LNCAP (cell line): ENCODE results near the gene SPIRE1.

Experiments used
- TF ChIP-seq, protein P1 (sequence below): fragments of 450-650 bp; IDR thresholded peaks from 2 replicates; pipeline ENCODE4 v1.5.1; 2017; ENCODE audit warnings: mild to moderate bottlenecking

The SPIRE1 gene

DNA sequence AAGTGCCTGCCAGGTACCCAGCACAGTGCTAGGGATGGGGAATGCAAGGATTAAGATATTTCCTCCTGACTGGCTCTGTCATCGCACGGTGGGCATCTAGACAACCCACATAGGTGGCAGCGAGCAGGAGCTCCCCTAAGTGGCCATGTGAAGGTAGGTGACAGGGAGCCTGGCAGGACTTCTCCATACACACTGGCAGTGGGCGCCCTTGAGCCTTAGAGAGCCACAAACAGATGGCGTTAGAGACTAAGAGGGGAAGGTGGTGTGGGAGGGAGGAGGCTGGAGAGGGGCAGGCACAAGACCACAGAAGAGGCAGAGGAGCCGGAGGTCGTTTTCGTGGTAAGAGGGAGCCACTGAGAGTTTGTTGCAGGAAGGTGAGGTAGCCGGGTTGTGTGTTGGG, 235.0 kb downstream of the SPIRE1 start:
- TF ChIP-seq, protein P1, sequence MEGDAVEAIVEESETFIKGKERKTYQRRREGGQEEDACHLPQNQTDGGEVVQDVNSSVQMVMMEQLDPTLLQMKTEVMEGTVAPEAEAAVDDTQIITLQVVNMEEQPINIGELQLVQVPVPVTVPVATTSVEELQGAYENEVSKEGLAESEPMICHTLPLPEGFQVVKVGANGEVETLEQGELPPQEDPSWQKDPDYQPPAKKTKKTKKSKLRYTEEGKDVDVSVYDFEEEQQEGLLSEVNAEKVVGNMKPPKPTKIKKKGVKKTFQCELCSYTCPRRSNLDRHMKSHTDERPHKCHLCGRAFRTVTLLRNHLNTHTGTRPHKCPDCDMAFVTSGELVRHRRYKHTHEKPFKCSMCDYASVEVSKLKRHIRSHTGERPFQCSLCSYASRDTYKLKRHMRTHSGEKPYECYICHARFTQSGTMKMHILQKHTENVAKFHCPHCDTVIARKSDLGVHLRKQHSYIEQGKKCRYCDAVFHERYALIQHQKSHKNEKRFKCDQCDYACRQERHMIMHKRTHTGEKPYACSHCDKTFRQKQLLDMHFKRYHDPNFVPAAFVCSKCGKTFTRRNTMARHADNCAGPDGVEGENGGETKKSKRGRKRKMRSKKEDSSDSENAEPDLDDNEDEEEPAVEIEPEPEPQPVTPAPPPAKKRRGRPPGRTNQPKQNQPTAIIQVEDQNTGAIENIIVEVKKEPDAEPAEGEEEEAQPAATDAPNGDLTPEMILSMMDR = no peak

DNA sequence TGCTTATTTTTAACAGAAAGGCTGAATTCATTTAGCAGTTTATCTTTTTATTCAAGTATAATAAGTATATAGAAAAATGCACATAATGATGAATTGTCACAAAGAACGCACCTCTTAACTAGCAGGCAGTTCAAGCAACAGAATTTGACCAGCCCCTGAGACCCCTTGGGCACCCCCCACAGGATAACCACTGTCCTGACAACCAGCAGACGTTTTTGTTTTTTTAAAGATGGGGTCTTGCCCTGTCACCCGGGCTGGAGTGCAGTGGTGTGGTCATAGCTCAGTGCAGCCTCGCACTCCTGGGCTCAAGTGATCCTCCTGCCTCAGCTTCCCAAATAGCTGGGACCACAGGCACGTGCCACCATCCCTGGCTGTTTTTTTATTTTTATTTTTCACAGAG, 236.2 kb downstream of the SPIRE1 start:
- TF ChIP-seq, protein P1 = no peak

DNA sequence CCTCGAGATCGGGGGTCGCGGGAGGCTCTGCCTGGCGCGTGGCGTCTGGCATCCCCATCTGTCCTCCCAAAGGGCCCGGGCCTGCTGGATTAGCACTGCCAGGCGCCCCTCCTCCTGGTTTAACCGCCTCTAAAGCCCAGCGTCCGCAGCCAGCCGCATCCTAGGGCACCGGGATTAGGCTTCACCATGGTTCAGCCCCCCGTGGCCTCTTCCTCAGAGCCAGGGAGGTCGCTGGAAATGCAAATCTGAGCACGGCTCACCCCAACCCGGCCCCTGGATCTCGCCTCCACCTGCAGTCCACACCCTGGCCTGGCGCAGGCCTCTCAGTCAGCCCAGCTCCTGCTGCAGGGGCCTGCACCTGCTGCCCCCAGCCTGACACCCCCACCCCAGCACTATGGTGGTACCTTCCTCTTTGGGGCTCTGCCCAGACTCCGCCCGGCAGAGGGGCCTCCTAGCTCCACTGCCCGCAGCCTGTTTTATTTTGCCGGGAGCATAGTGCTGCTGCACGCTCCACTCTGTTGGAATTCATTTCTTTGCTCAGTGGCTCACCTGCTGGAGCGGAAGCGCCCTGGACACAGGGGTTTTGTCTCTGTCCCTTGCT, 237.0 kb downstream of the SPIRE1 start:
- TF ChIP-seq, protein P1 = no peak

DNA sequence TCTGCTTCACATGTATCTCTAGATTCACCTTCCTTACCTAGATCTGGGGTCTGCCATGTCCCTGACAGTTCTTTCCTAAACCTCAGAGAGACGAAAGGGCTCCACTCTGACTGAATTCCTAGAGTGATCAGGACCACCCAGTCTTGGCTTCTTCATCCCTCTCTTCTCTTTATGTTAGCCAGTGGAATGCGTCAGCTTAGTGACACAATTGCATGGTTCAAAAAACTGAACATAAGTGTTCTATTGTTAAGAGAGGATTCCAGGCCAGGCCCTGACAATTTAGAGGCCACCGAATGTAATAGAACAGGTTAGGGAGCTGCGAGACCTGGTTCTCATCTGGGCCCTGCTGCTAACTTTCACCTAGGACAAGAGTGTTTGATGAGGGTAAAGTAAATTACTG, 240.2 kb downstream of the SPIRE1 start:
- TF ChIP-seq, protein P1 = no peak

DNA sequence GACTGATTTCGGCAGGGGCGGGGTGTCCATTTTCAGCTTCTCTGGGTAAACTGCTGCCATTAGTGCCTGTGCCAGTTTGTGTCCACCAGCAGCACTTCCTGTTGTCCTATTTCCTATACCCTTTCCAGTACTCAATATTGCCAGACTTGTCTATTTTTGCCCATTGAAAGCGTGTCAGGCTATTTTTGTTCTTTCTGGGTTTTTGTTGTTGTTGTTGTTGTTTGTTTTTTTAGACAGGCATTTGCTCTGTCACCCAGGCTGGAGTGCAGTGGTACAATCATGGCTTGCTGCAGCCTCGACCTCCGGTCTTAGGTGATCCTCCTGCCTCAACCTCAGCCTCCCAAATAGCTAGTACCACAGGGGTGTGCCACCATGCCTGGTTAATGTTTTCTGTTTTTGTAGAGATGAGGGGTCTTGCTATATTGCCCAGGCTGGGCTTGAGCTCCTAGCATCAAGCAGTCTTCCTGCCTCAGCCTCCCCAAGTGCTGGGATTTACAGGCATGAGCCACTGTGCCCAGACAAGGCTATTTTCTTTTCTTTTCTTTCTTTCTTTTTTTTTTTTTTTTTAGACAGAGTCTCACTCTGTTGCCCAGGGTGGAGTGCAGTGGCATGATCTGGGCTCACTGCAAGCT, 241.7 kb downstream of the SPIRE1 start:
- TF ChIP-seq, protein P1 = no peak

DNA sequence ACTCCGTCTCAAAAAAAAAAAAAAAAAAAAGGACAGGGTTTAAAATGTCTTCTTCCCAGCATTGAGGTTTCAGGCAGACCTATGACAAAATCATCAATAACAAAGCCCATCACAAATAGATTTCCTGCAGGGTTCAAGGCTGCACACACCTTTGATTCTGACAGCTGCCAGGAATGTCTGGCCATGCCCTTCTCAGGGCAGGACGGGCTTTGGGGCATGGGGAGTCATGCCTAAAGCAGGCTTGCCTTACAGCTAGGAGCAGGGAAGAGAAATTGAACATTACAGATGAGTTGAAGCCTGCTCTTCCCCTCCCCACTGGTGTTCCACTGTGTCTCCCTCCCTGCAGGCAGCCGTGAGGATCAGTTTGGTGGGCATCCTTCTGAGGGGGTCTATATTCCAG, 246.5 kb downstream of the SPIRE1 start:
- TF ChIP-seq, protein P1 = no peak

DNA sequence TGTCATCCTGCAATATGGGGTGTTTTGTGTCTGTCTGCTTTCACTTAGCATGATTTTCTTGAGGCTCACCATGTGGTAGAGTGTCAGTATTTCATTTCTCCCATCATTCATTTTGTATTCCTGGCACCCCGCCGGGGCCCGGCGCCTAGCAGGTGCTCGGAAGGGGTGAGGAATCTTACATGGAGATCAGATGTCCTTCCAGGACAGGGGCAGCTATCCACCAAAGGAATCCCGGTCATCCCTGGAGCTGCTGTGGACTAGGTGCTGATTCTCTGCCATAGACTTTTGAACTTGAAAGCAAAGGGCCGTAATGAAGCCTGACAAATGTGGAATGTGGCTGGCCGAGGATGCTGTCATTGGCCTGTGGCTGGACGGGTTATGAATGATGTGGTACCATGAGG, 247.8 kb downstream of the SPIRE1 start:
- TF ChIP-seq, protein P1 = no peak
